HepG2 (cell line): ENCODE results near the gene PFAS. TPM values are rescaled to one million over a fixed set of nuclear protein-coding genes. Genes with fewer than 3 reads are reported as not detected.

Experiments
- MBNL3 ChIP-seq: fragments of 250-450 bp; sonication (Bioruptor Pico); conservative IDR thresholded peaks from 2 replicates; pipeline ENCODE4 v1.8.0; 2022; ENCODE audit warnings: mild to moderate bottlenecking, inconsistent platforms
- MEF2D ChIP-seq: sonication (generic); formaldehyde crosslinking; IDR thresholded peaks from 2 replicates; pipeline ENCODE4 v1.5.1; 2020; ENCODE audit warnings: mild to moderate bottlenecking, missing genetic modification reagents
- MXI1 ChIP-seq: IDR thresholded peaks from 3 replicates; pipeline ENCODE4 v1.6.1; 2012; ENCODE audit warnings: low read depth, low read length, inconsistent platforms, borderline replicate concordance
- TP53 ChIP-seq: sonication (generic); formaldehyde crosslinking; conservative IDR thresholded peaks from 2 replicates; pipeline ENCODE4 v1.4.0; 2020; ENCODE audit warnings: missing genetic modification reagents
- ZBTB1 ChIP-seq: sonication (generic); formaldehyde crosslinking; IDR thresholded peaks from 2 replicates; pipeline ENCODE4 v1.4.0; 2020; ENCODE audit warnings: missing genetic modification reagents, borderline replicate concordance
- ZBTB4 ChIP-seq: sonication (generic); formaldehyde crosslinking; IDR thresholded peaks from 2 replicates; pipeline ENCODE4 v1.4.0; 2020; ENCODE audit warnings: missing genetic modification reagents, mild to moderate bottlenecking, borderline replicate concordance
- ZNF616 ChIP-seq: sonication (generic); formaldehyde crosslinking; IDR thresholded peaks from 2 replicates; pipeline ENCODE4 v1.5.0; 2020; ENCODE audit warnings: low read depth, mild to moderate bottlenecking, missing genetic modification reagents
- ZNF7 ChIP-seq: IDR thresholded peaks from 2 replicates; pipeline ENCODE4 v1.6.1; 2016; ENCODE audit warnings: missing biosample characterization, missing genetic modification reagents
- polyA plus RNA-seq, 8 experiments: library from polyadenylated mRNA; depleted of rRNA in 3 of 8; stranded (reverse) in 7 of 8; unstranded in 1 of 8; fragments of >200 nt; fragmentation: Illumina TruSeq in 4 of 8; extraction: Trizol in 4 of 8; gene quantifications; 2 replicates each; pipeline versions ENCODE4 v1.2.1 to v1.2.3, GENCODE V29; 2011 to 2016; ENCODE audit warnings: low read depth in 4 of 8, missing spikeins in 1 of 8, mixed read lengths in 1 of 8; ENCODE audit not compliant: insufficient read depth in 1 of 8
- total RNA-seq, 5 experiments: library from RNA; depleted of rRNA; stranded (reverse); fragments of >200 nt; fragmentation: Illumina TruSeq; extraction: Trizol; gene quantifications; 2 replicates each; pipeline ENCODE4 v1.2.3, GENCODE V29; 2016; ENCODE audit warnings: low read depth in 1 of 5
- TF ChIP-seq, protein P1 (sequence below): sonication (generic); formaldehyde crosslinking; IDR thresholded peaks from 2 replicates; pipeline ENCODE4 v1.8.0; 2022; ENCODE audit warnings: mild to moderate bottlenecking, missing genetic modification reagents, borderline replicate concordance
- TF ChIP-seq, protein P2 (sequence below): IDR thresholded peaks from 2 replicates; pipeline ENCODE4 v1.6.1; 2016; ENCODE audit warnings: low read depth, missing genetic modification reagents, missing compliant biosample characterization
- TF ChIP-seq, protein P3 (sequence below): sonication (generic); IDR thresholded peaks from 2 replicates; pipeline ENCODE4 v1.6.1; 2016; ENCODE audit warnings: low read depth, borderline replicate concordance
- TF ChIP-seq, protein P4 (sequence below): sonication (generic); formaldehyde crosslinking; IDR thresholded peaks from 2 replicates; pipeline ENCODE4 v1.4.0; 2020; ENCODE audit warnings: missing genetic modification reagents
- TF ChIP-seq, protein P5 (sequence below): sonication (generic); formaldehyde crosslinking; IDR thresholded peaks from 2 replicates; pipeline ENCODE4 v1.8.1; 2022; ENCODE audit warnings: mild to moderate bottlenecking, missing genetic modification reagents

Gene PFAS
- total and polyA plus RNA-seq, 2 of the 13 experiments (the other 11 are each of a cell fraction or from before 2014, with no cell fraction given) = 49.4 to 58.2 TPM

- TF ChIP-seq ZNF616 (CRISPR knock-in tag) (no peak), ZBTB4 (no peak), TP53 (CRISPR knock-in tag) (no peak; the same call in 1 of the 2 replicates), MEF2D (CRISPR knock-in tag) (0 out of 2 replicates have a peak, but pooled peaks have one; percentile 14), ZBTB1 (CRISPR knock-in tag) (0 out of 2 replicates have a peak, but pooled peaks have one; percentile 19), ZNF7 (CRISPR knock-in tag) (no peak), MBNL3 (CRISPR knock-in tag) (no peak), MXI1 (no peak)
- TF ChIP-seq, protein P1, sequence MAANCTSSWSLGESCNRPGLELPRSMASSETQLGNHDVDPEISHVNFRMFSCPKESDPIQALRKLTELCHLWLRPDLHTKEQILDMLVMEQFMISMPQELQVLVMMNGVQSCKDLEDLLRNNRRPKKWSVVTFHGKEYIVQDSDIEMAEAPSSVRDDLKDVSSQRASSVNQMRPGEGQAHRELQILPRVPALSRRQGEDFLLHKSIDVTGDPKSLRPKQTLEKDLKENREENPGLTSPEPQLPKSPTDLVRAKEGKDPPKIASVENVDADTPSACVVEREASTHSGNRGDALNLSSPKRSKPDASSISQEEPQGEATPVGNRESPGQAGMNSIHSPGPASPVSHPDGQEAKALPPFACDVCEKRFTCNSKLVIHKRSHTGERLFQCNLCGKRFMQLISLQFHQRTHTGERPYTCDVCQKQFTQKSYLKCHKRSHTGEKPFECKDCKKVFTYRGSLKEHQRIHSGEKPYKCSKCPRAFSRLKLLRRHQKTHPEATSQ (CRISPR knock-in tag) = no peak
- TF ChIP-seq, protein P2, sequence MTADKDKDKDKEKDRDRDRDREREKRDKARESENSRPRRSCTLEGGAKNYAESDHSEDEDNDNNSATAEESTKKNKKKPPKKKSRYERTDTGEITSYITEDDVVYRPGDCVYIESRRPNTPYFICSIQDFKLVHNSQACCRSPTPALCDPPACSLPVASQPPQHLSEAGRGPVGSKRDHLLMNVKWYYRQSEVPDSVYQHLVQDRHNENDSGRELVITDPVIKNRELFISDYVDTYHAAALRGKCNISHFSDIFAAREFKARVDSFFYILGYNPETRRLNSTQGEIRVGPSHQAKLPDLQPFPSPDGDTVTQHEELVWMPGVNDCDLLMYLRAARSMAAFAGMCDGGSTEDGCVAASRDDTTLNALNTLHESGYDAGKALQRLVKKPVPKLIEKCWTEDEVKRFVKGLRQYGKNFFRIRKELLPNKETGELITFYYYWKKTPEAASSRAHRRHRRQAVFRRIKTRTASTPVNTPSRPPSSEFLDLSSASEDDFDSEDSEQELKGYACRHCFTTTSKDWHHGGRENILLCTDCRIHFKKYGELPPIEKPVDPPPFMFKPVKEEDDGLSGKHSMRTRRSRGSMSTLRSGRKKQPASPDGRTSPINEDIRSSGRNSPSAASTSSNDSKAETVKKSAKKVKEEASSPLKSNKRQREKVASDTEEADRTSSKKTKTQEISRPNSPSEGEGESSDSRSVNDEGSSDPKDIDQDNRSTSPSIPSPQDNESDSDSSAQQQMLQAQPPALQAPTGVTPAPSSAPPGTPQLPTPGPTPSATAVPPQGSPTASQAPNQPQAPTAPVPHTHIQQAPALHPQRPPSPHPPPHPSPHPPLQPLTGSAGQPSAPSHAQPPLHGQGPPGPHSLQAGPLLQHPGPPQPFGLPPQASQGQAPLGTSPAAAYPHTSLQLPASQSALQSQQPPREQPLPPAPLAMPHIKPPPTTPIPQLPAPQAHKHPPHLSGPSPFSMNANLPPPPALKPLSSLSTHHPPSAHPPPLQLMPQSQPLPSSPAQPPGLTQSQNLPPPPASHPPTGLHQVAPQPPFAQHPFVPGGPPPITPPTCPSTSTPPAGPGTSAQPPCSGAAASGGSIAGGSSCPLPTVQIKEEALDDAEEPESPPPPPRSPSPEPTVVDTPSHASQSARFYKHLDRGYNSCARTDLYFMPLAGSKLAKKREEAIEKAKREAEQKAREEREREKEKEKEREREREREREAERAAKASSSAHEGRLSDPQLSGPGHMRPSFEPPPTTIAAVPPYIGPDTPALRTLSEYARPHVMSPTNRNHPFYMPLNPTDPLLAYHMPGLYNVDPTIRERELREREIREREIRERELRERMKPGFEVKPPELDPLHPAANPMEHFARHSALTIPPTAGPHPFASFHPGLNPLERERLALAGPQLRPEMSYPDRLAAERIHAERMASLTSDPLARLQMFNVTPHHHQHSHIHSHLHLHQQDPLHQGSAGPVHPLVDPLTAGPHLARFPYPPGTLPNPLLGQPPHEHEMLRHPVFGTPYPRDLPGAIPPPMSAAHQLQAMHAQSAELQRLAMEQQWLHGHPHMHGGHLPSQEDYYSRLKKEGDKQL (CRISPR knock-in tag) = no peak
- TF ChIP-seq, protein P3, sequence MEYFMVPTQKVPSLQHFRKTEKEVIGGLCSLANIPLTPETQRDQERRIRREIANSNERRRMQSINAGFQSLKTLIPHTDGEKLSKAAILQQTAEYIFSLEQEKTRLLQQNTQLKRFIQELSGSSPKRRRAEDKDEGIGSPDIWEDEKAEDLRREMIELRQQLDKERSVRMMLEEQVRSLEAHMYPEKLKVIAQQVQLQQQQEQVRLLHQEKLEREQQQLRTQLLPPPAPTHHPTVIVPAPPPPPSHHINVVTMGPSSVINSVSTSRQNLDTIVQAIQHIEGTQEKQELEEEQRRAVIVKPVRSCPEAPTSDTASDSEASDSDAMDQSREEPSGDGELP = peak; percentile 30; the same call in 1 of the 2 replicates
- TF ChIP-seq, protein P4, sequence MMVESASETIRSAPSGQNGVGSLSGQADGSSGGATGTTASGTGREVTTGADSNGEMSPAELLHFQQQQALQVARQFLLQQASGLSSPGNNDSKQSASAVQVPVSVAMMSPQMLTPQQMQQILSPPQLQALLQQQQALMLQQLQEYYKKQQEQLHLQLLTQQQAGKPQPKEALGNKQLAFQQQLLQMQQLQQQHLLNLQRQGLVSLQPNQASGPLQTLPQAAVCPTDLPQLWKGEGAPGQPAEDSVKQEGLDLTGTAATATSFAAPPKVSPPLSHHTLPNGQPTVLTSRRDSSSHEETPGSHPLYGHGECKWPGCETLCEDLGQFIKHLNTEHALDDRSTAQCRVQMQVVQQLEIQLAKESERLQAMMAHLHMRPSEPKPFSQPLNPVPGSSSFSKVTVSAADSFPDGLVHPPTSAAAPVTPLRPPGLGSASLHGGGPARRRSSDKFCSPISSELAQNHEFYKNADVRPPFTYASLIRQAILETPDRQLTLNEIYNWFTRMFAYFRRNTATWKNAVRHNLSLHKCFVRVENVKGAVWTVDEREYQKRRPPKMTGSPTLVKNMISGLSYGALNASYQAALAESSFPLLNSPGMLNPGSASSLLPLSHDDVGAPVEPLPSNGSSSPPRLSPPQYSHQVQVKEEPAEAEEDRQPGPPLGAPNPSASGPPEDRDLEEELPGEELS = no peak
- TF ChIP-seq, protein P5, sequence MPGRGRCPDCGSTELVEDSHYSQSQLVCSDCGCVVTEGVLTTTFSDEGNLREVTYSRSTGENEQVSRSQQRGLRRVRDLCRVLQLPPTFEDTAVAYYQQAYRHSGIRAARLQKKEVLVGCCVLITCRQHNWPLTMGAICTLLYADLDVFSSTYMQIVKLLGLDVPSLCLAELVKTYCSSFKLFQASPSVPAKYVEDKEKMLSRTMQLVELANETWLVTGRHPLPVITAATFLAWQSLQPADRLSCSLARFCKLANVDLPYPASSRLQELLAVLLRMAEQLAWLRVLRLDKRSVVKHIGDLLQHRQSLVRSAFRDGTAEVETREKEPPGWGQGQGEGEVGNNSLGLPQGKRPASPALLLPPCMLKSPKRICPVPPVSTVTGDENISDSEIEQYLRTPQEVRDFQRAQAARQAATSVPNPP (CRISPR knock-in tag) = peak; percentile 5; the same call in 1 of the 2 replicates
Observed at GRCh38 chr17:8221663-8222379, 27.3 kb upstream of the PFAS start (continued).
